HepG2 (cell line): ENCODE results near the gene OR2M3. TPM values are rescaled to one million over a fixed set of nuclear protein-coding genes. Genes with fewer than 3 reads are reported as not detected.

ENCODE experiments used
- ATAC-seq: fragments of 200-7000 bp; cut with Tn5 transposase; 3 replicates; pipeline ENCODE4 v1.9.1; 2020; ENCODE audit warnings: mild to moderate bottlenecking, moderate library complexity
- BruUV-seq: library from RNA; stranded (reverse); fragments of 400-500 nt; replicated peaks from 2 replicates; lab custom pipeline; 2021; lab: Mats Ljungman, UMichigan
- CTCF ChIA-PET: fragments of 300-600 bp; formaldehyde crosslinking; extraction: SDS; loops from one replicate; lab custom pipeline; 2021; ENCODE audit warnings: low total read pairs, inconsistent platforms, low intra/inter-chr PET ratio; lab: Yijun Ruan, JAX
- POLR2A ChIA-PET: fragments of 350-600 bp; sonication (Branson Sonifier 250); formaldehyde crosslinking; loops from one replicate; lab custom pipeline; 2020; ENCODE audit warnings: antibody characterized with exemption, inconsistent platforms; lab: Yijun Ruan, JAX
- DNase-seq: peaks from one replicate; pipeline ENCODE4 v3.0.0-alpha.2; 2015; ENCODE audit warnings: low spot score
- FAIRE-seq: peaks from 3 replicates; lab custom pipeline; 2011; peaks lifted over from hg19 to GRCh38; lab: Jason Lieb, UNC
- H2AFZ ChIP-seq: one replicate; pipeline ENCODE4 v1.6.1; 2011; ENCODE audit warnings: low read length, inconsistent platforms
- H3K27ac ChIP-seq: fragments of 300-600 bp; 3 replicates; pipeline ENCODE4 v1.8.0; 2011; ENCODE audit warnings: mixed run types, mild to moderate bottlenecking, mixed read lengths, low read length, inconsistent platforms; ENCODE audit not compliant: insufficient read depth; ENCODE audit errors: extremely low read length
- H3K27me3 ChIP-seq, 2 experiments: fragments of 200-600 bp in 1 of 2; 2 replicates in 1 of 2; 3 replicates in 1 of 2; pipeline versions ENCODE4 v1.6.0 to v1.8.0; 2011; ENCODE audit warnings: low read length in 2 of 2, mild to moderate bottlenecking in 2 of 2, moderate library complexity in 2 of 2, inconsistent platforms in 1 of 2; ENCODE audit not compliant: insufficient read depth in 2 of 2, control insufficient read depth in 1 of 2
- H3K36me3 ChIP-seq, 2 experiments: fragments of 200-600 bp in 1 of 2; replicated peaks in 1 of 2; 2 replicates in 1 of 2; 3 replicates in 1 of 2; pipeline versions ENCODE4 v1.5.1 to v1.8.0; 2011; ENCODE audit warnings: low read length in 2 of 2, inconsistent platforms in 1 of 2; ENCODE audit not compliant: insufficient read depth in 2 of 2, control insufficient read depth in 1 of 2
- H3K4me1 ChIP-seq: 2 replicates; pipeline ENCODE4 v1.5.1; 2012; ENCODE audit warnings: low read length, inconsistent platforms; ENCODE audit not compliant: insufficient read depth
- H3K4me2 ChIP-seq: 2 replicates; pipeline ENCODE4 v1.6.0; 2011; ENCODE audit warnings: low read depth, low read length, inconsistent platforms
- H3K4me3 ChIP-seq, 3 experiments: fragments of 200-600 bp in 1 of 3; sonication (generic), shearing (Covaris generic) in 1 of 3; replicated peaks in 1 of 3; 2 replicates each; pipeline ENCODE4 v1.5.1; 2011 to 2016; ENCODE audit warnings: low read length in 3 of 3, inconsistent platforms in 2 of 3, low read depth in 2 of 3, mild to moderate bottlenecking in 2 of 3, control low read depth in 1 of 3, mixed read lengths in 1 of 3; ENCODE audit not compliant: insufficient read depth in 1 of 3
- H3K79me2 ChIP-seq: one replicate; pipeline ENCODE4 v1.6.1; 2011; ENCODE audit warnings: low read length, inconsistent platforms; ENCODE audit not compliant: insufficient read depth
- H3K9ac ChIP-seq: 2 replicates; pipeline ENCODE4 v1.6.0; 2011; ENCODE audit warnings: mild to moderate bottlenecking, low read depth, low read length, inconsistent platforms; ENCODE audit not compliant: insufficient read depth
- H3K9me3 ChIP-seq: 2 replicates; pipeline ENCODE4 v1.5.1; 2012; ENCODE audit warnings: mild to moderate bottlenecking, low read length
- H4K20me1 ChIP-seq: 2 replicates; pipeline ENCODE4 v1.6.0; 2011; ENCODE audit warnings: inconsistent platforms, mild to moderate bottlenecking, low read length, moderate library complexity; ENCODE audit not compliant: insufficient read depth
- AHDC1 ChIP-seq: sonication (generic); formaldehyde crosslinking; IDR thresholded peaks from 2 replicates; pipeline ENCODE4 v1.5.1; 2020; ENCODE audit warnings: mild to moderate bottlenecking, missing genetic modification reagents, borderline replicate concordance
- CCDC6 ChIP-seq: sonication (generic); formaldehyde crosslinking; IDR thresholded peaks from 2 replicates; pipeline ENCODE4 v1.8.1; 2022; ENCODE audit warnings: mild to moderate bottlenecking, missing genetic modification reagents, moderate library complexity
- FOXK2 ChIP-seq: fragments of 450-650 bp; IDR thresholded peaks from 2 replicates; pipeline ENCODE4 v1.6.1; 2016
- KLF13 ChIP-seq: sonication (generic); formaldehyde crosslinking; IDR thresholded peaks from 2 replicates; pipeline ENCODE4 v1.4.0; 2020; ENCODE audit warnings: mild to moderate bottlenecking, missing genetic modification reagents
- NAIF1 ChIP-seq: sonication (generic); formaldehyde crosslinking; IDR thresholded peaks from 2 replicates; pipeline ENCODE4 v1.5.0; 2020; ENCODE audit warnings: mild to moderate bottlenecking, missing genetic modification reagents, borderline replicate concordance
- NFE2 ChIP-seq: sonication (generic); formaldehyde crosslinking; IDR thresholded peaks from 2 replicates; pipeline ENCODE4 v1.4.0; 2020; ENCODE audit warnings: missing genetic modification reagents
- PRDM4 ChIP-seq: sonication (generic); formaldehyde crosslinking; IDR thresholded peaks from 2 replicates; pipeline ENCODE4 v1.9.0; 2021; ENCODE audit warnings: missing genetic modification reagents, borderline replicate concordance
- RAD21 ChIP-seq: fragments of 450-650 bp; formaldehyde crosslinking; IDR thresholded peaks from 2 replicates; pipeline ENCODE4 v1.5.0; 2020; ENCODE audit warnings: mild to moderate bottlenecking
- SNAI1 ChIP-seq: sonication (generic); formaldehyde crosslinking; IDR thresholded peaks from 2 replicates; pipeline ENCODE4 v1.5.0; 2020; ENCODE audit warnings: mild to moderate bottlenecking, missing genetic modification reagents, borderline replicate concordance
- SNAPC5 ChIP-seq: sonication (generic); formaldehyde crosslinking; IDR thresholded peaks from 2 replicates; pipeline ENCODE4 v1.8.1; 2023; ENCODE audit warnings: mild to moderate bottlenecking, missing genetic modification reagents, borderline replicate concordance
- THAP11 ChIP-seq: IDR thresholded peaks from 2 replicates; pipeline ENCODE4 v1.6.1; 2016; ENCODE audit warnings: missing biosample characterization, missing genetic modification reagents
- YY1 ChIP-seq: IDR thresholded peaks from 2 replicates; pipeline ENCODE4 v1.6.1; 2011; ENCODE audit warnings: low read length, low read depth, moderate library complexity, mild to moderate bottlenecking; ENCODE audit not compliant: insufficient read depth, insufficient replicate concordance
- ZNF280B ChIP-seq: sonication (generic); formaldehyde crosslinking; IDR thresholded peaks from 2 replicates; pipeline ENCODE4 v1.5.0; 2020; ENCODE audit warnings: missing genetic modification reagents, mild to moderate bottlenecking, borderline replicate concordance
- ZNF30 ChIP-seq: sonication (generic); formaldehyde crosslinking; IDR thresholded peaks from 2 replicates; pipeline ENCODE4 v1.5.0; 2020; ENCODE audit warnings: mild to moderate bottlenecking, missing genetic modification reagents
- ZNF33B ChIP-seq: sonication (generic); formaldehyde crosslinking; IDR thresholded peaks from 2 replicates; pipeline ENCODE4 v1.5.1; 2020; ENCODE audit warnings: mild to moderate bottlenecking, missing genetic modification reagents
- ZNF468 ChIP-seq: sonication (generic); formaldehyde crosslinking; IDR thresholded peaks from 2 replicates; pipeline ENCODE4 v1.8.0; 2022; ENCODE audit warnings: mild to moderate bottlenecking, moderate library complexity, missing genetic modification reagents
- ZNF547 ChIP-seq: sonication (generic); formaldehyde crosslinking; IDR thresholded peaks from 2 replicates; pipeline ENCODE4 v1.5.1; 2020; ENCODE audit warnings: mild to moderate bottlenecking, missing genetic modification reagents
- WGBS: methylation state at CpG from one replicate; pipeline ENCODE4 v1.1.6; 2017; ENCODE audit warnings: low lambda C conversion rate; 5-methylcytosine and 5-hydroxymethylcytosine counted together
- in situ Hi-C: cut with HindIII; loops from 2 replicates; pipeline ENCODE4 v1.10.0; 2017; ENCODE audit warnings: low pct_unique_long_range_greater_than_20kb; ENCODE audit not compliant: extremely low pct_ligation_motif_present
- intact Hi-C: fragments of 100-400 bp; cut with micrococcal nuclease; formaldehyde crosslinking; loops from one replicate; pipeline ENCODE4 v1.10.0; 2022; ENCODE audit not compliant: unreplicated experiment
- polyA plus RNA-seq, 8 experiments: library from polyadenylated mRNA; depleted of rRNA in 3 of 8; stranded (reverse) in 7 of 8; unstranded in 1 of 8; fragments of >200 nt; fragmentation: Illumina TruSeq in 4 of 8; extraction: Trizol in 4 of 8; gene quantifications; 2 replicates each; pipeline versions ENCODE4 v1.2.1 to v1.2.3, GENCODE V29; 2011 to 2016; ENCODE audit warnings: low read depth in 4 of 8, missing spikeins in 1 of 8, mixed read lengths in 1 of 8; ENCODE audit not compliant: insufficient read depth in 1 of 8
- total RNA-seq, 5 experiments: library from RNA; depleted of rRNA; stranded (reverse); fragments of >200 nt; fragmentation: Illumina TruSeq; extraction: Trizol; gene quantifications; 2 replicates each; pipeline ENCODE4 v1.2.3, GENCODE V29; 2016; ENCODE audit warnings: low read depth in 1 of 5

Gene OR2M3
- total and polyA plus RNA-seq, 2 of the 13 experiments (the other 11 are each of a cell fraction or from before 2014, with no cell fraction given), result not detected

- no peak for ATAC-seq
- in situ Hi-C loops, result no loop called here
- TF ChIP-seq FOXK2 (no peak), ZNF30 (CRISPR knock-in tag) (no peak), NFE2 (no peak), ZNF280B (CRISPR knock-in tag) (no peak), SNAI1 (CRISPR knock-in tag) (no peak), SNAPC5 (CRISPR knock-in tag) (no peak), RAD21 (CRISPR knock-in tag) (no peak), ZNF468 (CRISPR knock-in tag) (no peak), YY1 (no peak), PRDM4 (CRISPR knock-in tag) (no peak), NAIF1 (CRISPR knock-in tag) (no peak), CCDC6 (CRISPR knock-in tag) (no peak), ZNF33B (no peak), ZNF547 (no peak), KLF13 (CRISPR knock-in tag) (no peak), THAP11 (CRISPR knock-in tag) (no peak), AHDC1 (CRISPR knock-in tag) (no peak)
These were observed 34.1 kb downstream of the OR2M3 start, which contains the start of gene OR2M4 for GRCh38 chr1:248231117-248231516. TSS of gene OR2M4 (plus strand) at chr1:248231417. CDS start at chr1:248238929, 7,512 bp downstream.

More at GRCh38 chr1:248231117-248231516, 34.1 kb downstream of the OR2M3 start, which contains the start of gene OR2M4:
- no peak within 1 kb of the TSS for H3K4me2 ChIP-seq
- peaks cover 67% of the 10 kb centered on the region for H3K9me3 ChIP-seq
- BruUV-seq, result no TSS peak
- no peak for DNase-seq
- no peaks in the 10 kb centered on the region for H3K79me2 ChIP-seq
- no peak for FAIRE-seq
- no peak within 1 kb of the TSS for H2AFZ ChIP-seq
- 0% methylated on average over 2 of the region's 2 CpGs for whole genome bisulfite sequencing
- no peaks in the 10 kb centered on the region for H3K4me1 ChIP-seq
- ChIA-PET CTCF (no interaction called here), POLR2A (no interaction called here)
- H3K36me3 ChIP-seq, result no peaks in the 10 kb centered on the region
- H3K27me3 ChIP-seq, result no peaks in the 10 kb centered on the region
- intact Hi-C loops, result no loop called here
- H4K20me1 ChIP-seq, result no peaks in the 10 kb centered on the region
- no peak within 1 kb of the TSS for H3K4me3 ChIP-seq
- no peak within 1 kb of the TSS for H3K9ac ChIP-seq
- H3K27ac ChIP-seq, result no peak within 1 kb of the TSS
